GM21367 (cell line): ENCODE measurements around the gene GTF2H3.

Experiments
- ATAC-seq: cut with Tn5 transposase; IDR thresholded peaks from one replicate; pipeline ENCODE4 v1.9.1; 2021; ENCODE audit not compliant: unreplicated experiment

Gene GTF2H3

GRCh38 chr12:123707466-123707865 is 73.8 kb downstream of the GTF2H3 start:
- no peak for ATAC-seq
